ENCODE measurements around the gene DUSP8. TPM values are rescaled to one million over a fixed set of nuclear protein-coding genes. Genes with fewer than 3 reads are reported as not detected.

DUSP8 gene
- total RNA-seq, 5 donors from 2014 or later (not counting 1 experiment from before 2014, with no cell fraction given), result 5.2 to 64.3 (median 8.7) TPM

- H3K4me1 Mint-ChIP-seq, result peaks cover 0 to 5% (median 0%) of the 10 kb centered on the region in 3 donors
These were observed 12.7 kb downstream of the DUSP8 start for GRCh38 chr11:1559111-1559951.

GRCh38 chr11:1558775-1559110 is 13.3 kb downstream of the DUSP8 start:
- H3K27ac Mint-ChIP-seq, result no peak overlapping the region
- no peak for ATAC-seq (replicated peaks in 1 of 4)
- CTCF ChIA-PET, result interaction anchor here in 1 of 2 donors (1.6 kb wide), 1 partner anchor 15 kb away, joined by 3 read pairs; no protein-coding TSS in a partner anchor

More at GRCh38 chr11:1559111-1559951, 12.7 kb downstream of the DUSP8 start:
- Mint-ChIP-seq H3K36me3 (peaks cover 10% of the 10 kb centered on the region), H3K9me3 (no peaks in the 10 kb centered on the region), H3K4me3 (no peak overlapping the region), H3K27ac (no peak overlapping the region), H3K27me3 (peaks cover 0 to 1% of the 10 kb centered on the region in 2 donors)
- Histone ChIP-seq H3K36me3 (ENCODE audit: control insufficient read depth in 2 of 2, extremely low read depth in 1 of 2, insufficient read depth in 1 of 2, low read length in 1 of 2) (peaks cover 0 to 9% of the 10 kb centered on the region in 2 donors), H3K4me1 (ENCODE audit: control insufficient read depth in 1 of 2, extremely low read depth in 1 of 2, insufficient read depth in 2 of 2, low read length in 2 of 2) (no peaks in the 10 kb centered on the region), H3K4me3 (ENCODE audit: control insufficient read depth in 1 of 2, extremely low read depth in 1 of 2, low read length in 1 of 2) (no peak overlapping the region), H3K27me3 (replicated peaks in 1 of 2; ENCODE audit: control insufficient read depth in 2 of 2, extremely low read depth in 1 of 2, insufficient read depth in 2 of 2, low read length in 1 of 2) (peaks cover 0 to 19% of the 10 kb centered on the region in 2 experiments), H3K9me3 (no peaks in the 10 kb centered on the region), H3K27ac (ENCODE audit: low read length) (no peak overlapping the region)
- ChIA-PET POLR2A (no interaction called here), CTCF (no interaction called here)
- DNase-seq, result peak in 1 of 35 experiments; percentile 31
- 71% methylated on average over 23 of the region's 29 CpGs for WGBS (ENCODE audit: insufficient coverage)
- peak in 1 of 4 experiments; percentile 9 for ATAC-seq (replicated peaks in 1 of 4)

GRCh38 chr11:1557904-1558774 is 13.9 kb downstream of the DUSP8 start:
- Mint-ChIP-seq H3K4me3 (peak overlapping the region in 1 of 3 donors; percentile 22), H3K27ac (no peak overlapping the region), H3K27me3 (peaks cover 0 to 4% of the 10 kb centered on the region in 2 donors), H3K4me1 (peaks cover 0 to 9% (median 0%) of the 10 kb centered on the region in 3 donors), H3K9me3 (no peaks in the 10 kb centered on the region), H3K36me3 (peaks cover 10% of the 10 kb centered on the region)
- DNase-seq, result peak in 1 of 35 experiments; percentile 12
- Histone ChIP-seq H3K27me3 (replicated peaks in 1 of 2; ENCODE audit: control insufficient read depth in 2 of 2, extremely low read depth in 1 of 2, insufficient read depth in 2 of 2, low read length in 1 of 2) (peaks cover 0 to 23% of the 10 kb centered on the region in 2 experiments), H3K4me3 (ENCODE audit: control insufficient read depth in 1 of 2, extremely low read depth in 1 of 2, low read length in 1 of 2) (no peak overlapping the region), H3K4me1 (ENCODE audit: control insufficient read depth in 1 of 2, extremely low read depth in 1 of 2, insufficient read depth in 2 of 2, low read length in 2 of 2) (no peaks in the 10 kb centered on the region), H3K9me3 (no peaks in the 10 kb centered on the region), H3K36me3 (ENCODE audit: control insufficient read depth in 2 of 2, extremely low read depth in 1 of 2, insufficient read depth in 1 of 2, low read length in 1 of 2) (peaks cover 0 to 6% of the 10 kb centered on the region in 2 donors), H3K27ac (ENCODE audit: low read length) (no peak overlapping the region)
- ATAC-seq (replicated peaks in 1 of 4), result peak in 1 of 4 experiments; percentile 1
- POLR2A ChIA-PET, result no interaction called here
- CTCF ChIA-PET, result interaction anchor here in 1 of 2 donors (0.6 to 1.6 kb wide), 3 partner anchors 12 to 19 kb away, joined by 3 to 5 read pairs (median 3); no protein-coding TSS in a partner anchor
- WGBS (ENCODE audit: insufficient coverage), result 86% methylated on average over 26 of the region's 29 CpGs

More at GRCh38 chr11:1558775-1559110, 13.3 kb downstream of the DUSP8 start:
- POLR2A ChIA-PET, result no interaction called here
- peaks cover 0 to 3% of the 10 kb centered on the region in 2 donors for H3K27me3 Mint-ChIP-seq
- WGBS (ENCODE audit: insufficient coverage), result 80% methylated on average over 5 of the region's 12 CpGs
- H3K36me3 ChIP-seq (ENCODE audit: control insufficient read depth in 2 of 2, extremely low read depth in 1 of 2, insufficient read depth in 1 of 2, low read length in 1 of 2), result peaks cover 0 to 9% of the 10 kb centered on the region in 2 donors
- peaks cover 0 to 7% (median 0%) of the 10 kb centered on the region in 3 donors for H3K4me1 Mint-ChIP-seq
- H3K36me3 Mint-ChIP-seq, result peaks cover 10% of the 10 kb centered on the region
- no peak overlapping the region for H3K27ac ChIP-seq (ENCODE audit: low read length)
- no peaks in the 10 kb centered on the region for H3K4me1 ChIP-seq (ENCODE audit: control insufficient read depth in 1 of 2, extremely low read depth in 1 of 2, insufficient read depth in 2 of 2, low read length in 2 of 2)
- peaks cover 0 to 21% of the 10 kb centered on the region in 2 experiments for H3K27me3 ChIP-seq (replicated peaks in 1 of 2; ENCODE audit: control insufficient read depth in 2 of 2, extremely low read depth in 1 of 2, insufficient read depth in 2 of 2, low read length in 1 of 2)
- DNase-seq, result peak in 2 of 35 experiments; percentile 13 to 30
- no peaks in the 10 kb centered on the region for H3K9me3 Mint-ChIP-seq
- H3K9me3 ChIP-seq, result no peaks in the 10 kb centered on the region
- H3K4me3 Mint-ChIP-seq, result no peak overlapping the region
- H3K4me3 ChIP-seq (ENCODE audit: control insufficient read depth in 1 of 2, extremely low read depth in 1 of 2, low read length in 1 of 2), result no peak overlapping the region

GRCh38 chr11:1557051-1557884 is 14.8 kb downstream of the DUSP8 start:
- DNase-seq, result peak in 2 of 35 experiments; percentile 3 to 16
- no peaks in the 10 kb centered on the region for H3K4me1 ChIP-seq (ENCODE audit: control insufficient read depth in 1 of 2, extremely low read depth in 1 of 2, insufficient read depth in 2 of 2, low read length in 2 of 2)
- 80% methylated on average over 69 of the region's 74 CpGs for WGBS (ENCODE audit: insufficient coverage)
- H3K27ac ChIP-seq (ENCODE audit: low read length), result no peak overlapping the region
- Mint-ChIP-seq H3K4me3 (peak overlapping the region in 1 of 3 donors; percentile 22), H3K4me1 (peaks cover 0 to 9% (median 0%) of the 10 kb centered on the region in 3 donors), H3K27ac (no peak overlapping the region), H3K36me3 (peaks cover 7% of the 10 kb centered on the region), H3K27me3 (peaks cover 4% of the 10 kb centered on the region in 2 donors), H3K9me3 (no peaks in the 10 kb centered on the region)
- H3K27me3 ChIP-seq (replicated peaks in 1 of 2; ENCODE audit: control insufficient read depth in 2 of 2, extremely low read depth in 1 of 2, insufficient read depth in 2 of 2, low read length in 1 of 2), result peaks cover 2 to 26% of the 10 kb centered on the region in 2 experiments
- H3K9me3 ChIP-seq, result no peaks in the 10 kb centered on the region
- no peak overlapping the region for H3K4me3 ChIP-seq (ENCODE audit: control insufficient read depth in 1 of 2, extremely low read depth in 1 of 2, low read length in 1 of 2)
- H3K36me3 ChIP-seq (ENCODE audit: control insufficient read depth in 2 of 2, extremely low read depth in 1 of 2, insufficient read depth in 1 of 2, low read length in 1 of 2), result peaks cover 0 to 4% of the 10 kb centered on the region in 2 donors
- CTCF ChIA-PET, result interaction anchor here in 1 of 2 donors (0.6 to 1.6 kb wide), 3 partner anchors 11 to 20 kb away, joined by 3 to 5 read pairs (median 3); no protein-coding TSS in a partner anchor
- ATAC-seq (replicated peaks in 1 of 4), result no peak
- POLR2A ChIA-PET, result no interaction called here

- peaks cover 7% of the 10 kb centered on the region for H3K36me3 Mint-ChIP-seq
- ATAC-seq (replicated peaks in 1 of 4) (no peak), DNase-seq (peak in 1 of 35 experiments; percentile 11)
- ChIA-PET POLR2A (interaction anchor here in 1 of 2 donors (0.9 to 1.2 kb wide), 2 partner anchors 9 to 11 kb away, joined by 4 to 5 read pairs; no protein-coding TSS in a partner anchor), CTCF (interaction anchor here in 1 of 2 donors (1.0 kb wide), 1 partner anchor 9 kb away, joined by 3 read pairs; no protein-coding TSS in a partner anchor)
- H3K4me1 ChIP-seq (ENCODE audit: control insufficient read depth in 1 of 2, extremely low read depth in 1 of 2, insufficient read depth in 2 of 2, low read length in 2 of 2), result no peaks in the 10 kb centered on the region
- peaks cover 0 to 4% of the 10 kb centered on the region in 2 donors for H3K36me3 ChIP-seq (ENCODE audit: control insufficient read depth in 2 of 2, extremely low read depth in 1 of 2, insufficient read depth in 1 of 2, low read length in 1 of 2)
- H3K9me3 ChIP-seq, result no peaks in the 10 kb centered on the region
- no peak overlapping the region for H3K27ac Mint-ChIP-seq
- no peaks in the 10 kb centered on the region for H3K9me3 Mint-ChIP-seq
- WGBS (ENCODE audit: insufficient coverage), result 56% methylated on average over 57 of the region's 63 CpGs
- H3K4me3 ChIP-seq (ENCODE audit: control insufficient read depth in 1 of 2, extremely low read depth in 1 of 2, low read length in 1 of 2), result no peak overlapping the region
- no peak overlapping the region for H3K4me3 Mint-ChIP-seq
- peaks cover 0 to 9% (median 0%) of the 10 kb centered on the region in 3 donors for H3K4me1 Mint-ChIP-seq
- peaks cover 4% of the 10 kb centered on the region in 2 donors for H3K27me3 Mint-ChIP-seq
- no peak overlapping the region for H3K27ac ChIP-seq (ENCODE audit: low read length)
- H3K27me3 ChIP-seq (replicated peaks in 1 of 2; ENCODE audit: control insufficient read depth in 2 of 2, extremely low read depth in 1 of 2, insufficient read depth in 2 of 2, low read length in 1 of 2), result peaks cover 2 to 24% of the 10 kb centered on the region in 2 experiments
These were observed 15.7 kb downstream of the DUSP8 start for GRCh38 chr11:1556278-1556902.

All from T-cell (primary cell).